T follicular helper cell (primary cell): ENCODE measurements around the gene ELAPOR1.

ENCODE experiments used
- DNase-seq: peaks from one replicate; pipeline ENCODE4 v3.0.0-alpha.2; 2020; ENCODE audit warnings: low read depth

ELAPOR1 gene

GRCh38 chr1:109094871-109095270 is 19.0 kb upstream of the ELAPOR1 start:
- no peak for DNase-seq

DNA sequence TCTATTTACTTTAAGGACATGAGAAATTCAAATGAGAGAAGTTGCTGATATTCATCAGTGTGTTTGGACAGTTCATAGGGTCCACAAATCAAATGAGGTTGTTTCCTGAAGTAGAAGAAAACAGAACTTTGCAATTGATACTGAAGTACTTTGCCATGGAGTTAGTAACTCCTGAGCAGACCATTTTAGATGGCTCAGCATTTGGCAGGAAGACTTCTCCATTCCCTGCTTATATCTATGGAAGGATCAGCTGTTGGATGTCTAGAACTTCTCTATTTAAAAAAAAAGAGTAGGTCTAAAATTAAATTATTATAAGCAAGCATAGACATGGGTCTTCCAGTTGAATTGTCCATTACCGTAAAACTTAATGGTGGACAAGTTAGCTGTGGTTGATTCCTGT is 18.3 kb upstream of the ELAPOR1 start:
- no peak for DNase-seq

- DNase-seq = no peak
These were observed 17.8 kb upstream of the ELAPOR1 start for GRCh38 chr1:109096120-109096519.

- peak; percentile 95 for DNase-seq
These were observed 13.8 kb upstream of the ELAPOR1 start for GRCh38 chr1:109099938-109100773.

DNA sequence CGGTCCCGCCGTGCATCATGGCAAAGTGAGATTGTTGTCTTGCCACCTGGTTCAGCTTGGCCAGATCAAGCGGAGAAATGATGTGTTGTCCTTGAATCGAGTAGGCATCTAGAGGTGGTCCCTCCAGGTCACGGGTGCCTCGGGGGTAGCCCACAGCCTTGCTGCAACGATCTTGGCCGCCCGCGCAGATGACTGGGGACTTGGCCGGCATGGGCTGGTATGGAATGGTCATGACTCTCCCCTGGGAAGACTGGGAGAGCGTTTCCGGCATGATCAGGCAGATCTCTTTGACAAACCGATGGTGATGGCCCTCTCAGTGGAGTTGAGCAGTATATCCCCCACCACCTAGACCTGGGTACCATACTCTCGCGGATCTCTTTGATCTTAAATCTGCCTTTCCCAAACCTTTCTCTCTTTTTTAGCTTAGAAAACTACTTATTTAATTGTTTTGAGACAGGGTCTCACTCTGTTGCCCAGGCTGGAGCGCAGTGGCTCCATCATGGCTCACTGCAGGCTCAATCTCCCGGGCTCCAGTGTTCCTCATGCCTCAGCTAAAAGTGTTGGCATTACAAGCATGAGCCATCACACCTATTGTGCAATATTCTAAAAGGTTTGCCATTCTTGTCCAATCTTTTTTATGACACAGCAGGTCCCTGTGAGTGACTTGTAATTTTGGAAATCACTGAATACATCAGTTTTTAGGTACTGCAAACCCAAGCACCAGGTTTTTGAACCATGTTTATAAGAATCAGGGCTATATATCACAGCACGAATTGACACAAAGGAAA is 9.4 kb upstream of the ELAPOR1 start:
- DNase-seq = no peak

- no peak for DNase-seq
These were observed 8.0 kb upstream of the ELAPOR1 start for GRCh38 chr1:109105881-109106280.

- no peak for DNase-seq
These were observed 6.1 kb upstream of the ELAPOR1 start for GRCh38 chr1:109107785-109108184.

DNA sequence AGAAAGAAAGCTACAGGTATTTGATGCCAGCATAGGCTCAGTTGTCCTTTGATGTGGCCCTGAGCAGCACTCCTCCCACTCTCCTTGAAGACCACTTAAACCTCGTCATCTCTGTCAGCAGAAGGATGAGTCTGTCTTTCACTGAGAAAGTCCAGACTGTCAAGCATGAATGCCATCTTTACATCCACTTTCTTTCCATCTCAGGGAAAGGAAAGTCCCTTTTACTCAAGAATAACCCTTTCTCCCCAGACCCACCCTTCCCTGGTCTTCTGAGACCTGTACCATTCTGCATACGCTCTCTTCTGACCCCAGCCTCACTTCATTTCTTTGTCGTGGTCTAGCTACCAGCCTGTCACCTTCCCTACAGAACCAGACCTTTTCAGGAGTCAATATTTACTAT is 4.0 kb upstream of the ELAPOR1 start:
- no peak for DNase-seq

GRCh38 chr1:109111386-109112055 is 2.4 kb upstream of the ELAPOR1 start:
- DNase-seq = no peak

DNA sequence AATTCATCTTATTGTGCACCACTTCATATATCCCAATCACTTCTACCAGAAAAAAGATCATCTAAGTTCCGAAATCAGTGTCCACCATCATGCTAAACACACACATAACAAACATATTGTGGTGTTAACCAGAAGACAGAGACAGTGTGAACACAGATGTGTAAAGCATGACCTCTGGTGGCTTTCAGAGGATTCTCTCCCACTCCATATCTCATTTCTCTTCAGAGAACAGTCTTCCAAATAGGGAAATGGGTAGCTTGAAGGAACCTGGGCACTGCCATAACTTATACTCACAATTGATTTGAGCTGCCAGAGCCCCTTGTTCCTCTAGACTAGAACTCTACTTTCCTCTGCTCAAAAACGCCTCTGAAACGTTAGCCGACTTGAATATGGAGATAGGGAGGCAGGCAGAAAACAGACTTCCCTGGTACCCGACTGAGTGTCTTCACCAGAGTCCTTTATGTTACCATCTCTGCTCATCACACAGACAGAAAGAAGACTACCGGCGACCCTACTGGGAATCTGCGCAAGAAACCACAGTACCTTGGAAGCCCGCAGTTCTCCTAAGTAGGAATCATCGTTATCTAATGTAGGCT is 1.8 kb upstream of the ELAPOR1 start:
- no peak for DNase-seq

DNA sequence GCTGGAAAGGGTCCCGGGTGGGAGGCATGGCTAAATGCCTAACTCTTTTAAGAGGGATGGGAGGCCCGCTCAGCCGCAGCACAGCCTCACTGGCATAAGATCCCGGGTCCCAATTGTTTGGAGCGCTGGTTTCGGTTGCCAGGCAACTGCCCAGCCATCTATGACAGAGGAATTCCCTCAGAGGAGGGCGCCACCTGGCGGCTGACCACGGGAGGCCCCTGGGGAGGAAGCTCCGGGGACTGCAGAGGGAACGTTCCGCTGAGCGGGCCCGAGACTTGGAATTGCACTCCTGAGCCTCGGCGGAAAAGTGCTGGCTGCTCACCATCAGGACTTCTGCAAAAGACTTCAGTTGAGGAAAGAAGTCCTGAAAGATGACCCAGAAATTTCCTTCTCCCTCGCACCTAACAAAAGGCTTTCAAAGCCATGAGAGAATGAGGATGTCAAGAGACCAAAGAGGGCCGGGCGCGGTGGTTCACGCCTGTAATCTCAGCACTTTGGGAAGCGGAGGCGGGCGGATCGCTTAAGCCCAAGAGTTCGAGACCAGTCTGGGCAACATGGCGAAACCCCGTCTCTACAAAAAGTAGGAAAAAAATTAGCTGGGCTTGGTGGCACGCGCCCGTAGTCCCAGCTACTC is 1.1 kb upstream of the ELAPOR1 start:
- DNase-seq = peak; percentile 82

DNA sequence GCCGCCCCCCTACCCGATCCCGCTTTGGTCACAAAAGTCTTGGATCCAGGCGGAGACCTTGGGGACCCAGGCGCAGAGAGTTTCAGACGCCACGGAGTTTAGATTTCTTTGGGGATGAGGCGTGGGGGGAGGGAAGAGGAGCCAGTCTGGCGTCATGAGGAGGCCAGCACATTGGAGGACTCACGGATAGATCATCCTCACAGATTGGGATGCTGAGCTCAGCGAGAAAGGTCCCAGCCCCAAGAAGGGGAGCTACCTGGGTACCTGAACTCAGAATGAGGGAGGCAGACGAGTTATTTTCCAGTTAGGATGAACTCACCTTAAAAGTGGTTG is 393 bp downstream of the ELAPOR1 start:
- DNase-seq = no peak

- no peak for DNase-seq
These were observed 1.8 kb downstream of the ELAPOR1 start for GRCh38 chr1:109115685-109116084.

- no peak for DNase-seq
These were observed 2.4 kb downstream of the ELAPOR1 start for GRCh38 chr1:109116286-109116685.

DNA sequence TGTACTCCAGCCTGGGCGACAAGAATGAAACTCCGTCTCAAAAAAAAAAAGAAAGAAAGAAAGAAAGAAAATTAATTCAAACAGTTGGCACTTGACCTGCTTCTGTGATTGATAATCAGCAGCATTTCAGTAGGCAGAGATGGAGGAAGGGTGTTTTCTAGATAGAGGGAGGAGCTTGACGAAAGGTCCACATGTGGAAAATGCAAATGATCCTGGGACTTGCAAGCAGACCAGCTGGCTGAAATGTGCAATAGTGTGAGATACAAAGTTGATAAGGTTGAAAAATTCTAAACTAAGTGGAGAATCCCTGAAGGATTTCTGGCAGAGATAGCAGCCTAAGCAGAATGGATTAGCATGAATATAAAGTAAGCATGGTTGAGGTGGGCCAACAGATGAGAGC is 4.2 kb downstream of the ELAPOR1 start:
- no peak for DNase-seq

DNA sequence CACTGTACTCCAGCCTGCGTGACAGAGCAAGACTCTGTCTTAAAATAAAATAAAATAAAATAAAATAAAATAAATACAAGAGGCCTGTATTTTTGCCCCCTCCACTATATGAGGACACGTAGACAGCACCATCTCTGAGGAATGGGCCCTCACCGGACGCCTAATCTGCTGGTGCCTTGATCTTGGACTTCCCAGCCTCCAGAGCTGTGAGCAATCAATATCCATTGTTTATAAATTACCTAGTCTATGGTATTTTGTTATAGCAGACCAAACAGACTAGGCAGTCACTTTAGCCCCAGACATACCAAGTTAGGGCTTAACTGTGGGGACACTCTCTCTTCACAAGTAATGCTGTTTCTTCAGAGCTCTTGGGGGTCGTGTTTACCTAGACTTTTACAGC is 6.4 kb downstream of the ELAPOR1 start:
- DNase-seq = no peak

- no peak for DNase-seq
These were observed 17.1 kb downstream of the ELAPOR1 start for GRCh38 chr1:109131059-109131458.

- DNase-seq = no peak
These were observed 17.9 kb downstream of the ELAPOR1 start for GRCh38 chr1:109131800-109132199.

- no peak for DNase-seq
These were observed 19.2 kb downstream of the ELAPOR1 start for GRCh38 chr1:109133002-109133706.

GRCh38 chr1:109133815-109134214 is 19.9 kb downstream of the ELAPOR1 start:
- DNase-seq = no peak

GRCh38 chr1:109134423-109134822 is 20.5 kb downstream of the ELAPOR1 start:
- no peak for DNase-seq
